Activated gamma-delta T cell treated with anti-CD3 and anti-CD28 coated beads, Interleukin-2, amount 50 U/mL, for 16 hours (primary cell): ENCODE measurements around the gene F2R.

Experiments
- DNase-seq: peaks from one replicate; pipeline ENCODE4 v3.0.0-alpha.2; 2020; ENCODE audit warnings: low read depth

Gene F2R

DNA sequence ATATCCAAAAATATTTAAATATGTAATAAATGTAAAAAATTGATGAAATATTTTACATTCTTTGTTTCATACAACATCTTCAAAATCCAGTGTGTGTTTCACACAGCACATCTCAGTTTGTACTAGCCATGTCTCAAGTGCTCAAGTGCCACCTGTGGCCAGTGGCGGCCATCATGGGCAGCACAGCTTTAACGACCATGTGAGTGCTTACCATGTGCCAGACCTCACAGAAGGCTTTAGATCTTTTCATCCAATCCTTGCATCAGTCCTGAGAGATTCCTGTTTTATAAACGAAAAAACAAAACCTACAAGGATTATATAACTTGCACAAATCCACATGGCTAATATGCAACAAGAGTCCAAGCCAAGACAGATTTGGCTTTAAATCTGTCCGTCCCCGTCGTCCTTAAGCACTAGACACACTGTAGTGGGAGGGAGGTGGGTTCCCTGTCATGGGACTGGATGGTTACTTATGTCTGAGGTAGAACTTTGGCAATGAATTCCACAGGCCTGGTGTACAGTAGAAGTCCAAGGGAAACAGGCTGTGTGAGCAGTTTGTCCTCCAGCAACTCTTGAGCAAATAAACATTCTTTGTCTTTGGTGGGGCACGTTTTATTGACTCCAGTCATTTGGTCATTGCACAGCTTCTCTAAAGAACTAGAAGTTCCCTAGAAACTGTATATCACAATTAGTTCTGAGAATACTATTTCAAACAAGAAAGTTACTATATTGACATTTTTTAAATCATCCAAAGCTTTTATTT, 25.0 kb upstream of the F2R start:
- no peak for DNase-seq

DNA sequence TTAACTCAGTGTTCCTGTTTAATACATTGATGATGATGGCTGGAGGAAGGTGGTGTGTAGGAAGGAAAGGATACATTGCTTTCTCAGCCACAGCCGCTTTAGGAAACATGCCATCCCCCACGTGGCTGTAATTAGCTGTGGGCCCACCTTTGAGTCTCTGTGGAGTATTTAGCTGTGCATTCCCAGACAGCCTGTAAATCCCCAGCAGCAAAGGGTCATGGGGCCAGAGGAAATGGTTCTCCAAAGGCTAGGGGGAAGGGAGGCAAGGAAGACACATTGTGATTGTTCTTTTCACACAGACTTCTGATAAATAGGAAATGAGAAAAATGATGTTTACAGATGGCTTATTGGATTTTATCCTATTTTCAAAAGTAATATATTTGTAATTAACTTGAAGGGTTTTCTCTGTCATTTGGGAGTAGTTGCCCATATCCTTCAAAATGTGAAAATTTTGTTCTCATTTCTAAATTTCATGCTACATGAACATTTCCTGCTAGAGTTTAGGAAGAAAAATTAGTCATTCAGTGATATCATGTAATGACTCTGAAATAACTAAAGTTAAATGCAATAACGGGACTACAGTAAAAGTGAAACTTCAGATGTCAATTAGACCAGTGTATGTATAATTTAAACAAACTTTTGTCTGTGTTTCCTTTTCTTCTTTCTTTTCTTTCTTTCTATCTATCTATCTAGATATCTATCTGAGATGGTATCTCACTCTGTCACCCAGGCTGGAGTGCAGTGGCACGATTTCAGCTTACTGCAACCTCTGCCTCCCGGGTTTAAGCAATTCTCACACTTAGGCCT, 24.3 kb upstream of the F2R start:
- no peak for DNase-seq

DNA sequence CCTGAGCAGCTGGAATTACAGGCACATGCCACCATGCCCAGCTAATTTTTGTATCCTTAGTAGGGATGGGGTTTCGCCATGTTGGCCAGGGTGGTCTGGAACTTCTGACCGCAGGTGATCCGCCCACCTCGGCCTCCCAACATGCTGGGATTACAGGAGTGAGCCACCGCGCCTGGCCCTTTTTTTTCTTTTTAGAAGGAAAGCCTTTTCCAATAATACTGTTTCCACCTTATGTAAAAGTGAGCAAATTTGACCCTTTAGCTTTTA, 23.7 kb upstream of the F2R start:
- no peak for DNase-seq

DNA sequence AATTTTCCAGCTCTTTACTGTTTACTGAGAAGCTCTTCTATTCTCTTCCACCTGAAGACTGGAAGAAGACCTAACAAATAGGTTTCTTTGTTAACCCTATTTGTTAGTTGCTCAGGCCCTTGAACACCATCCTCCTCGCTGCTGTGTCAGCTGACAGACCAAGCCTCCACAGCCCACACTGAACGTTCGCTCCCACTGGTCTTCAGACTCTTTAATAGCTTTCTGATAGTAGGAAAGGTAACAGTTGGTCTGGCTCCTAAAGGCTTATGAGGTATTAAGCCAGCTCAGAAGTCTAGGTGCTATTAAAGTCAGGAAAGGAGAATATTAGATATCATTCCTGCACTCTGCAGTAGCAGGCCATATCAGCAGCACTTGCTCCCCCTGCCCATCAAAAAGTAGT, 23.3 kb upstream of the F2R start:
- no peak for DNase-seq

GRCh38 chr5:76693141-76693540, 22.8 kb upstream of the F2R start:
- no peak for DNase-seq

- DNase-seq, result no peak
Observed at GRCh38 chr5:76694317-76694716, 21.6 kb upstream of the F2R start.

DNA sequence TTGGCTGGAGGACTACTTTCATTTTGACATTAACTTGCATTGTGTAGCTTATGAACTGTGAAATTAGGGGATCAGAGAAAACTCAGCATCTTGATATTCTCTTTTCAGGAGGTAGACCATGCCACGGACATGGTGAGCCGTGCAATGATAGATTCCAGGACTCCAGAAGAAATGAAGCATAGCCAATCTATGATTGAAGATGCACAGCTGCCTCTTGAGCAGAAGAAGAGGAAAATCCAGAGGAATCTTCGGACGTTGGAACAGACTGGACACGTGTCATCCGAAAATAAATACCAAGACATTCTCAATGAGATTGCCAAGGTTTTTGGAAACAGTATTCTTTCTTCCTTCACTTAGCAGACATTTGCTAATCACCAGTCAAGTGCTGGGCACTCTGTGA, 20.6 kb upstream of the F2R start:
- DNase-seq, result no peak

DNA sequence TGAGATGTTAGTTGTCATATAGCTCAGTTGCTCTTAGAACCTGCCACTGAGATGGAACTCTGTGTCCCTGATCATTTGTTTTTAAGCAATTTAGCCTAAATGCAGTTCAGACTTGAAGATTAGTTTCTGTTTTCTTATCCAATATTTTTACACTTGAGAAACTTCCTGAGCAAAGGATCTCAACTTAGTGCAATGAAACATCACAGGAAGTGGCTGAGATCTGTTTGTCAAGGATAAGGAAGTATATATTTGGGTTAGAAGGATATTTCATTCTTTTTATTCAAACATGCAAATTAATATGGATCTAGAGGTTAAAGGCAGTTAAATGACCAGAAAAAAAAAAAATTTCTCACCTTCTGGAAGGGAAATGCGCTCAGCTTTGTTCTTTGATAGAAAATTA, 19.7 kb upstream of the F2R start:
- no peak for DNase-seq

- no peak for DNase-seq
Observed at GRCh38 chr5:76697670-76698069, 18.3 kb upstream of the F2R start.

DNA sequence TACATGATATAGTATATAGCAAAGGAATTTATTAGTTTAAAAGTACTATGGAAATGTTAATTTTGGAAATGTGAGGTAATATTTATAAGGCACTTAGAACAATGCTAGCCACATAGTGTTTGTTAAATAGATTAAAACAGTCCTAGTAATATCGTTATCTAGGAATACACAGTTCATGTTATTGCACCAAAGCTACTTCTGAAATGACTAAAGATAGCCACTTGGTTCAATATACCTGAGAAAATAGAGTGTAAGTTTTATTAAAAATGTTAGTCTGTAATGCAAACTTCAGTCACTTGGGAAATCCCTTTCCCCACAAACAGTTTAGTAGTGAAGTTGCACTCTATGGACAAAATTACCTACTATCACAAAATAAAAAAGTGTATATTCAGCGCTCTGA, 15.4 kb upstream of the F2R start:
- DNase-seq, result no peak

- no peak for DNase-seq
Observed at GRCh38 chr5:76701298-76701697, 14.6 kb upstream of the F2R start.

- no peak for DNase-seq
Observed at GRCh38 chr5:76703707-76704106, 12.2 kb upstream of the F2R start.

DNA sequence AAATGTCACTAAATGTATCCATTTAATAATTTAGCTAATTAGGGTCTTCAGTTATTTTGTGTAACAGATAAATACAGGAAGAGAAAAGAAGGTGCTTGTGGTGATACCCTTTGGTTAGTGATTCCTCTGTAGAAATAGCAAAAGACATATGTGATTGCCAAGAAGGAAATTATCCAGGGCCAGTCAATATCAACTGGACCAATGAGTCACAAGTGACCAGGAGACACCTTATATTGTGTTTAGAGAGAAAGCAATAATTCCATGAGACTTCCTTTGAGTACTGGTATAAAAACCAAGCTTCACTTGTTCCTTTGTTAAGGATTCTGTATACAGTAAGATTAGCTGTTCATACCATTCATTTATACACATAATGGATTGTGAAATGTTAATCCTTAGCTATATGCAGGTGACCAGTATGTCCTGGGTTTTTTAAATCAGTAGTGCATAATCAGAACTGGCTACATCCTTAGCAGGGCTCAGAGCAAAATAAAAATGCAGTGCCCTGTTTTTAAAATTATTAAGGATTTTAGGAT, 11.7 kb upstream of the F2R start:
- DNase-seq, result no peak

GRCh38 chr5:76705574-76705973, 10.4 kb upstream of the F2R start:
- DNase-seq, result no peak

GRCh38 chr5:76709762-76710161, 6.2 kb upstream of the F2R start:
- no peak for DNase-seq

DNA sequence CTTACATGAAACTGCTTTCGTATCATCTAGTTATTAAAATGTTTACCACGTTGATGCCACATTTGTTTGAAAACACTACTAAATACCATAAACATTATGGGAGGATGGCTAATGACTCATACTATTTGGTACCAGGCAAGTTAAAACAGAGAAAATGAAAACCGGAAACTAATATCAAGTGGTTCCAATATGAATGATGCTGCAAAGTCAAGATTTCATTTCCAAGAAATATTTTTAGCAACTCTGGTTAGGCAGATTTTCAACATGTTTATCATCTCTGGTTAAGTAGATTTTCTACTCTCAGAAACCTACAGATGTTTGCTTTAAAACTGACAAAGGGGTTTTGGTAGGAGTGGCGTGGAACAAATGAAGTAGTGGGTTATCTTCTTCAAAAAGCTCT, 4.9 kb upstream of the F2R start:
- no peak for DNase-seq

- no peak for DNase-seq
Observed at GRCh38 chr5:76714751-76715485, 1.0 kb upstream of the F2R start.

DNA sequence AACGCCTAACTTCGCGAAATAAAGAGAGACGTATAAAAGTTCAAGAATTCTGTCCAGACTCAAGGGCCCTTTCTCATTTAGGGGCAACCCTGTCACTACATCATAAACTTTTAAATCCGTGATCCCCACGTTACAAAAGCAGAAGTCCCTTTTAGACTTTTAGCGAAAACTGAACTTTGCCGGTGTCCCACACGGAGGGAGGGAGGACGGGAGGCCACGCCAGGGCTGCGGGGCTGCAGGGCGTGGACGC, 515 bp upstream of the F2R start:
- no peak for DNase-seq

- DNase-seq, result no peak
Observed at GRCh38 chr5:76716456-76717157, 681 bp downstream of the F2R start.

DNA sequence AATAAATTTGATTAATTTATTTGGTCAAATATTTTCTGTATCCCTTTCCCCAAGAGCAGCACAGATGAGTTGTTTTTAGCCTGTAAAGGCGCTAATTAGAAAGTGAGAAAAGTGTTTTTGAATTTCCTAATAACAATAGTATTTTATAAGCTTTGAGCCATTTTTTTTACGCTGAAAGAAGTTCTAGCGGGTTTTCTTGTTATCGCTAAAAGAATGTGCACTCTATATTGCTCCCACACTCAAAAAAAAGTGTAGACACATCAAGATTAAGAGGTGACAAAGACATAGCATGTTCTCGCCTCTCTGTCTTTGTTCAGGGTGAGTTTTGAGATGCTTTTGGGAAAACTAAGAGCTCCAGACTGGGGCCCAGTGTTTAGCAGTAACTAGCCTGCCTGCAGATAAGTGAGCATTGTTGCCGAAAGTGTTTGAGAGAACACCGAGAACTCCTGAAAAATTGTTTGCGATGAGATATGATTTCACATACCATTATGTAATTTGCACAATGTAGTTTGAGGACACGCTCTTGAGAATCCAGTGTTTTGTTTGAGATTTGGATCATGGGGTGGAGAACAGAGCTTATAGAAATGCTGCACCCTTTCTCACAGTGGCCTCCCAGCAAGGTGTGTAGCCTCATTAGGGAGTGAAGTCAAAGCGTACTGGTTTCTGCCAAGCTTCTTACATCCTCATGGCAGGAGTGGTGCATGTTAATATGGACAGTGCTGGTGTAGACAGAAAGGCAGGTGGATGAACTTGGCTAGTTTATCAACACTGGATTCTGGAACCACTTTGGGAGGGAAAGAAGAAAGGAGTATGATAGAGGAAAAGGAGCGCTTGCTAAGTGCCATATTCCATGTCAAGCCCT, 1.5 kb downstream of the F2R start:
- DNase-seq, result no peak

GRCh38 chr5:76718381-76718832, 2.5 kb downstream of the F2R start:
- DNase-seq, result no peak

GRCh38 chr5:76718880-76719279, 3.0 kb downstream of the F2R start:
- DNase-seq, result no peak
